ENCODE results near the gene MVD. TPM values are rescaled to one million over a fixed set of nuclear protein-coding genes. Genes with fewer than 3 reads are reported as not detected.

Gene MVD
- total and polyA plus RNA-seq, 2 of the 13 experiments (the other 11 are each of a cell fraction or from before 2014, with no cell fraction given) = 28.1 to 187 TPM

GRCh38 chr16:88655053-88655732 lies 7.7 kb downstream of the MVD start:
- Histone ChIP-seq H3K79me2 (ENCODE audit: insufficient read depth, low read length) (peaks cover 39% of the 10 kb centered on the region), H3K4me1 (ENCODE audit: insufficient read depth, low read length) (peaks cover 27% of the 10 kb centered on the region), H3K4me2 (ENCODE audit: low read depth, low read length) (no peak overlapping the region), H3K27ac (ENCODE audit: extremely low read length, insufficient read depth, low read length) (no peak overlapping the region), H3K36me3 (replicated peaks in 1 of 2; ENCODE audit: control insufficient read depth in 1 of 2, insufficient read depth in 2 of 2, low read length in 2 of 2) (peaks cover 13 to 55% of the 10 kb centered on the region in 2 experiments), H4K20me1 (ENCODE audit: insufficient read depth, low read length) (peaks cover 26% of the 10 kb centered on the region), H2AFZ (ENCODE audit: low read length) (no peak overlapping the region), H3K4me3 (replicated peaks in 1 of 3; ENCODE audit: insufficient read depth in 1 of 3, low read depth in 2 of 3, low read length in 3 of 3) (no peak overlapping the region), H3K27me3 (ENCODE audit: control insufficient read depth in 1 of 2, insufficient read depth in 2 of 2, low read length in 2 of 2) (no peaks in the 10 kb centered on the region), H3K9ac (ENCODE audit: insufficient read depth, low read depth, low read length) (no peak overlapping the region), H3K9me3 (ENCODE audit: low read length) (no peaks in the 10 kb centered on the region)
- in situ Hi-C loops (cut with HindIII; ENCODE audit: extremely low pct_ligation_motif_present, low pct_unique_long_range_greater_than_20kb) (no loop called here), intact Hi-C loops (cut with micrococcal nuclease; ENCODE audit: unreplicated experiment) (no loop called here)
- 99% methylated on average over 46 of the region's 50 CpGs for WGBS (ENCODE audit: low lambda C conversion rate)
- ChIA-PET CTCF (ENCODE audit: low intra/inter-chr PET ratio, low total read pairs) (no interaction called here), POLR2A (no interaction called here)
- no TSS peak for BruUV-seq (replicated peaks)
- FAIRE-seq = no peak
- no peak for ATAC-seq
- DNase-seq (ENCODE audit: low spot score) = no peak
- TF ChIP-seq, protein P1, sequence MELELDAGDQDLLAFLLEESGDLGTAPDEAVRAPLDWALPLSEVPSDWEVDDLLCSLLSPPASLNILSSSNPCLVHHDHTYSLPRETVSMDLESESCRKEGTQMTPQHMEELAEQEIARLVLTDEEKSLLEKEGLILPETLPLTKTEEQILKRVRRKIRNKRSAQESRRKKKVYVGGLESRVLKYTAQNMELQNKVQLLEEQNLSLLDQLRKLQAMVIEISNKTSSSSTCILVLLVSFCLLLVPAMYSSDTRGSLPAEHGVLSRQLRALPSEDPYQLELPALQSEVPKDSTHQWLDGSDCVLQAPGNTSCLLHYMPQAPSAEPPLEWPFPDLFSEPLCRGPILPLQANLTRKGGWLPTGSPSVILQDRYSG (CRISPR knock-in tag; IDR thresholded peaks at IDR 0.05) = no peak
- TF ChIP-seq MYPOP (CRISPR knock-in tag; IDR thresholded peaks at IDR 0.05) (no peak), TMF1 (CRISPR knock-in tag; IDR thresholded peaks at IDR 0.05; ENCODE audit: low read depth) (0 out of 2 replicates have a peak, but pooled peaks have one; percentile 36), HIVEP1 (CRISPR knock-in tag; IDR thresholded peaks at IDR 0.05) (no peak), MEIS1 (CRISPR knock-in tag; IDR thresholded peaks at IDR 0.05; ENCODE audit: borderline replicate concordance) (0 out of 2 replicates have a peak, but pooled peaks have one; percentile 41), PRPF4 (IDR thresholded peaks at IDR 0.05; ENCODE audit: low read depth, low read length, poor library complexity, severe bottlenecking) (no peak), BATF2 (CRISPR knock-in tag; IDR thresholded peaks at IDR 0.05) (no peak), GMEB1 (CRISPR knock-in tag; IDR thresholded peaks at IDR 0.05; ENCODE audit: borderline replicate concordance) (no peak), ZNF879 (CRISPR knock-in tag; IDR thresholded peaks at IDR 0.05) (no peak)
- TF ChIP-seq, protein P2, sequence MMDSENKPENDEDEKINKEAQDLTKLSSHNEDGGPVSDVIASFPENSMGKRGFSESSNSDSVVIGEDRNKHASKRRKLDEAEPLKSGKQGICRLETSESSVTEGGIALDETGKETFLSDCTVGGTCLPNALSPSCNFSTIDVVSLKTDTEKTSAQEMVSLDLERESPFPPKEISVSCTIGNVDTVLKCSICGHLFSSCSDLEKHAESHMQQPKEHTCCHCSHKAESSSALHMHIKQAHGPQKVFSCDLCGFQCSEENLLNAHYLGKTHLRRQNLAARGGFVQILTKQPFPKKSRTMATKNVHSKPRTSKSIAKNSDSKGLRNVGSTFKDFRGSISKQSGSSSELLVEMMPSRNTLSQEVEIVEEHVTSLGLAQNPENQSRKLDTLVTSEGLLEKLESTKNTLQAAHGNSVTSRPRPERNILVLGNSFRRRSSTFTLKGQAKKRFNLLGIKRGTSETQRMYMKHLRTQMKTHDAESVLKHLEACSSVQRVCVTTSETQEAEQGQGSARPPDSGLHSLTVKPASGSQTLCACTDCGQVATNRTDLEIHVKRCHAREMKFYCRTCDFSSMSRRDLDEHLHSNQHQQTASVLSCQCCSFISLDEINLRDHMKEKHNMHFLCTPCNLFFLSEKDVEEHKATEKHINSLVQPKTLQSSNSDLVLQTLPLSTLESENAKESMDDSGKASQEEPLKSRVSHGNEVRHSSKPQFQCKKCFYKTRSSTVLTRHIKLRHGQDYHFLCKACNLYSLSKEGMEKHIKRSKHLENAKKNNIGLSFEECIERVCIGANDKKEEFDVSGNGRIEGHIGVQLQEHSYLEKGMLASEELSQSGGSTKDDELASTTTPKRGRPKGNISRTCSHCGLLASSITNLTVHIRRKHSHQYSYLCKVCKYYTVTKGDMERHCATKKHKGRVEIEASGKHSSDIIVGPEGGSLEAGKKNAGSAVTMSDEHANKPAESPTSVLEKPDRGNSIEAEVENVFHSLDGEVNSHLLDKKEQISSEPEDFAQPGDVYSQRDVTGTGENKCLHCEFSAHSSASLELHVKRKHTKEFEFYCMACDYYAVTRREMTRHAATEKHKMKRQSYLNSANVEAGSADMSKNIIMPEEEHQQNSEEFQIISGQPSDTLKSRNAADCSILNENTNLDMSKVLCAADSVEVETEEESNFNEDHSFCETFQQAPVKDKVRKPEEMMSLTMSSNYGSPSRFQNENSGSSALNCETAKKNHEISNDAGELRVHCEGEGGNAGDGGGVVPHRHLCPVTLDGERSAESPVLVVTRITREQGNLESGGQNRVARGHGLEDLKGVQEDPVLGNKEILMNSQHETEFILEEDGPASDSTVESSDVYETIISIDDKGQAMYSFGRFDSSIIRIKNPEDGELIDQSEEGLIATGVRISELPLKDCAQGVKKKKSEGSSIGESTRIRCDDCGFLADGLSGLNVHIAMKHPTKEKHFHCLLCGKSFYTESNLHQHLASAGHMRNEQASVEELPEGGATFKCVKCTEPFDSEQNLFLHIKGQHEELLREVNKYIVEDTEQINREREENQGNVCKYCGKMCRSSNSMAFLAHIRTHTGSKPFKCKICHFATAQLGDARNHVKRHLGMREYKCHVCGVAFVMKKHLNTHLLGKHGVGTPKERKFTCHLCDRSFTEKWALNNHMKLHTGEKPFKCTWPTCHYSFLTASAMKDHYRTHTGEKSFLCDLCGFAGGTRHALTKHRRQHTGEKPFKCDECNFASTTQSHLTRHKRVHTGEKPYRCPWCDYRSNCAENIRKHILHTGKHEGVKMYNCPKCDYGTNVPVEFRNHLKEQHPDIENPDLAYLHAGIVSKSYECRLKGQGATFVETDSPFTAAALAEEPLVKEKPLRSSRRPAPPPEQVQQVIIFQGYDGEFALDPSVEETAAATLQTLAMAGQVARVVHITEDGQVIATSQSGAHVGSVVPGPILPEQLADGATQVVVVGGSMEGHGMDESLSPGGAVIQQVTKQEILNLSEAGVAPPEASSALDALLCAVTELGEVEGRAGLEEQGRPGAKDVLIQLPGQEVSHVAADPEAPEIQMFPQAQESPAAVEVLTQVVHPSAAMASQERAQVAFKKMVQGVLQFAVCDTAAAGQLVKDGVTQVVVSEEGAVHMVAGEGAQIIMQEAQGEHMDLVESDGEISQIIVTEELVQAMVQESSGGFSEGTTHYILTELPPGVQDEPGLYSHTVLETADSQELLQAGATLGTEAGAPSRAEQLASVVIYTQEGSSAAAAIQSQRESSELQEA (CRISPR knock-in tag; IDR thresholded peaks at IDR 0.05; ENCODE audit: not compliant biosample characterization) = peak; percentile 23

Measured in HepG2 (cell line).